Testis (tissue), 2 donors: ENCODE results near the gene CACNB4.

Experiments used
- POLR2A ChIP-seq: fragments of 450-650 bp; IDR thresholded peaks from one replicate; pipeline ENCODE4 v1.6.1; 2017; ENCODE audit warnings: antibody characterized with exemption, mild to moderate bottlenecking, moderate library complexity
- TF ChIP-seq, protein P1 (sequence below), 3 experiments: fragments of 450-650 bp in 2 of 3; fragments of 200-600 bp in 1 of 3; sonication (generic) in 1 of 3; IDR thresholded peaks; one replicate each; pipeline ENCODE4 v1.5.1; 2016 to 2019; ENCODE audit warnings: antibody characterized with exemption in 3 of 3, mild to moderate bottlenecking in 2 of 3, moderate library complexity in 1 of 3

DNA sequence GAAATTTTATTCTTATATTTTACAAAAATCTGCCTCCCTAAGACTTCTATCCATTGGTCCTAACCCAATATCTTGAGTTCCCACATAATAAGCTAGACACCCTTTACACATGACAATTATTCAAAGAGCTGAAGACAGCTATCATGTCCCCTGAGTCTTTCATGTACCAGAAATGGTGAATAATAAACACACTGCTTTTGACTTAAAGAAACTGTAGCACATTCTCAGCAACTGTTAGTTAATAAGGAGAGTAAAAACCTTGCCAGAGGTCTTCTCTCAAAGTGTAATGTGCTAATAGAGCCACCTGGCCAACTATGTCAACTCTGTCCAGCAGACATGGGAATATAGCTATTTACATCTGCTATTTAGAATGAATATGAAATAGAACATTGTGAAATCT is 160.9 kb downstream of the CACNB4 start:
- TF ChIP-seq, protein P1, sequence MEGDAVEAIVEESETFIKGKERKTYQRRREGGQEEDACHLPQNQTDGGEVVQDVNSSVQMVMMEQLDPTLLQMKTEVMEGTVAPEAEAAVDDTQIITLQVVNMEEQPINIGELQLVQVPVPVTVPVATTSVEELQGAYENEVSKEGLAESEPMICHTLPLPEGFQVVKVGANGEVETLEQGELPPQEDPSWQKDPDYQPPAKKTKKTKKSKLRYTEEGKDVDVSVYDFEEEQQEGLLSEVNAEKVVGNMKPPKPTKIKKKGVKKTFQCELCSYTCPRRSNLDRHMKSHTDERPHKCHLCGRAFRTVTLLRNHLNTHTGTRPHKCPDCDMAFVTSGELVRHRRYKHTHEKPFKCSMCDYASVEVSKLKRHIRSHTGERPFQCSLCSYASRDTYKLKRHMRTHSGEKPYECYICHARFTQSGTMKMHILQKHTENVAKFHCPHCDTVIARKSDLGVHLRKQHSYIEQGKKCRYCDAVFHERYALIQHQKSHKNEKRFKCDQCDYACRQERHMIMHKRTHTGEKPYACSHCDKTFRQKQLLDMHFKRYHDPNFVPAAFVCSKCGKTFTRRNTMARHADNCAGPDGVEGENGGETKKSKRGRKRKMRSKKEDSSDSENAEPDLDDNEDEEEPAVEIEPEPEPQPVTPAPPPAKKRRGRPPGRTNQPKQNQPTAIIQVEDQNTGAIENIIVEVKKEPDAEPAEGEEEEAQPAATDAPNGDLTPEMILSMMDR (IDR thresholded peaks at IDR 0.05) = no peak
- no peak for TF ChIP-seq POLR2A
